Measurements from ENCODE around the gene OR8B4. TPM values are rescaled to one million over a fixed set of nuclear protein-coding genes. Genes with fewer than 3 reads are reported as not detected.

Gene OR8B4
- total and polyA plus RNA-seq, 2 experiments from 2014 or later: not detected

- TF ChIP-seq ETS1 (IDR thresholded peaks at IDR 0.05) (no peak), ZNF331 (CRISPR knock-in tag; IDR thresholded peaks at IDR 0.05; ENCODE audit: low read depth) (no peak), STAT1 (IDR thresholded peaks at IDR 0.05; ENCODE audit: unreplicated experiment) (no peak), JUNB (IDR thresholded peaks at IDR 0.05; ENCODE audit: unreplicated experiment) (no peak), POLR2AphosphoS5 (IDR thresholded peaks at IDR 0.05; ENCODE audit: low read depth) (no peak), EZH2 (IDR thresholded peaks at IDR 0.05; ENCODE audit: low read depth, unreplicated experiment) (no peak)
- TF ChIP-seq, protein P1, sequence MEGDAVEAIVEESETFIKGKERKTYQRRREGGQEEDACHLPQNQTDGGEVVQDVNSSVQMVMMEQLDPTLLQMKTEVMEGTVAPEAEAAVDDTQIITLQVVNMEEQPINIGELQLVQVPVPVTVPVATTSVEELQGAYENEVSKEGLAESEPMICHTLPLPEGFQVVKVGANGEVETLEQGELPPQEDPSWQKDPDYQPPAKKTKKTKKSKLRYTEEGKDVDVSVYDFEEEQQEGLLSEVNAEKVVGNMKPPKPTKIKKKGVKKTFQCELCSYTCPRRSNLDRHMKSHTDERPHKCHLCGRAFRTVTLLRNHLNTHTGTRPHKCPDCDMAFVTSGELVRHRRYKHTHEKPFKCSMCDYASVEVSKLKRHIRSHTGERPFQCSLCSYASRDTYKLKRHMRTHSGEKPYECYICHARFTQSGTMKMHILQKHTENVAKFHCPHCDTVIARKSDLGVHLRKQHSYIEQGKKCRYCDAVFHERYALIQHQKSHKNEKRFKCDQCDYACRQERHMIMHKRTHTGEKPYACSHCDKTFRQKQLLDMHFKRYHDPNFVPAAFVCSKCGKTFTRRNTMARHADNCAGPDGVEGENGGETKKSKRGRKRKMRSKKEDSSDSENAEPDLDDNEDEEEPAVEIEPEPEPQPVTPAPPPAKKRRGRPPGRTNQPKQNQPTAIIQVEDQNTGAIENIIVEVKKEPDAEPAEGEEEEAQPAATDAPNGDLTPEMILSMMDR (conservative IDR thresholded peaks at IDR 0.05; ENCODE audit: low read depth in 2 of 2): no peak
Observed at GRCh38 chr11:124380585-124380984, 44.1 kb downstream of the OR8B4 start (continued).

DNA sequence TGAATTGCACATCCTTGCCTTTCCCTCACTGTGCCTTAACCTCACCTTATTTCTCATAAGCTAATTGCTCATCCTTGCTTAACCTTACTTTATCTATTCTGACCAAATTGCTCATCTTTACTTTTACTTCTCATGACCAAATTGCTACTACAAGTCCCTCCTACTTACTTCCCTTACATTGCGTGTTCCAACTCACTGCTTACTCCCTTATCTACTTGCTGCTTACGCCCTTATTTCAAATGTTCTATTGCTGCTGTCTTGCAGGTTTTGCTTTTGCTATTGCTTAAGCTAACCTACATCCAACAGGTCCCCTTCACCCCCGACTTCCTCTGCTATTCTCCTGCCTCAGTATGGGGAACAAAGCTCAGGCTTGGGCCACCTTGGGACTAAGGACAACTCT, 48.4 kb downstream of the OR8B4 start:
- no peak overlapping the region for H3K27ac ChIP-seq (ENCODE audit: low read depth)
- DNase-seq (ENCODE audit: low spot score): no peak

More for the DNA sequence above, 48.4 kb downstream of the OR8B4 start:
- H3K27me3 ChIP-seq (ENCODE audit: insufficient read depth): no peaks in the 10 kb centered on the region
- Mint-ChIP-seq H3K4me3 (no peak overlapping the region), H3K27me3 (ENCODE audit: insufficient read depth, low read depth, poor library complexity) (no peaks in the 10 kb centered on the region), H3K9me3 (peaks cover 10% of the 10 kb centered on the region; the same call in 2 of the 3 replicates), H3K4me1 (no peaks in the 10 kb centered on the region), H3K36me3 (ENCODE audit: low read depth) (peaks cover 5% of the 10 kb centered on the region; the same call in 2 of the 3 replicates), H3K27ac (no peak overlapping the region)
- H2AFZ ChIP-seq: no peak overlapping the region
- H3K4me2 ChIP-seq: no peak overlapping the region
- H3K36me3 ChIP-seq (ENCODE audit: insufficient read depth): no peaks in the 10 kb centered on the region
- H3K4me1 ChIP-seq (ENCODE audit: insufficient read depth): no peaks in the 10 kb centered on the region
- no peaks in the 10 kb centered on the region for H4K20me1 ChIP-seq (replicated peaks; ENCODE audit: insufficient read depth)
- no peak for ATAC-seq
- H3F3A ChIP-seq (replicated peaks; ENCODE audit: low read depth): no peaks in the 10 kb centered on the region
- TF ChIP-seq, protein P1 (conservative IDR thresholded peaks at IDR 0.05; ENCODE audit: low read depth in 2 of 2): no peak
- TF ChIP-seq REST (IDR thresholded peaks at IDR 0.05; ENCODE audit: unreplicated experiment) (no peak), POLR2AphosphoS5 (IDR thresholded peaks at IDR 0.05; ENCODE audit: low read depth) (no peak)
- H3K9me2 ChIP-seq (ENCODE audit: insufficient read depth): no peaks in the 10 kb centered on the region; the same call in 1 of the 2 replicates
- H3K79me2 ChIP-seq (replicated peaks; ENCODE audit: insufficient read depth): no peaks in the 10 kb centered on the region
- H3K4me3 ChIP-seq: no peak overlapping the region

Other genes with a start within 250 kb of the OR8B4 start
- gene OR10D3, start 241.5 kb downstream of the OR8B4 start, total RNA-seq (2014; rRNA removed; shearing (Covaris generic)): not detected in 2 replicates
- not detected in 2 replicates for gene OR10D3, start 241.5 kb downstream of the OR8B4 start, polyA plus RNA-seq (2016; fragmentation: Nextera tagmentation; extraction: Ambion mirVana)
- not detected in 2 replicates for gene OR8G1, start 183.8 kb downstream of the OR8B4 start, total RNA-seq (2014; rRNA removed; shearing (Covaris generic))
- gene OR8G1, start 183.8 kb downstream of the OR8B4 start, polyA plus RNA-seq (2016; fragmentation: Nextera tagmentation; extraction: Ambion mirVana): not detected in 2 replicates
- gene OR8G5, start 168.5 kb downstream of the OR8B4 start, total RNA-seq (2014; rRNA removed; shearing (Covaris generic)): not detected in 2 replicates
- not detected in 2 replicates for gene OR8G5, start 168.5 kb downstream of the OR8B4 start, polyA plus RNA-seq (2016; fragmentation: Nextera tagmentation; extraction: Ambion mirVana)
- not detected in 2 replicates for gene OR8D1, start 110.9 kb downstream of the OR8B4 start, total RNA-seq (2014; rRNA removed; shearing (Covaris generic))
- not detected in 2 replicates for gene OR8D1, start 110.9 kb downstream of the OR8B4 start, polyA plus RNA-seq (2016; fragmentation: Nextera tagmentation; extraction: Ambion mirVana)
- gene OR8D2, start 104.7 kb downstream of the OR8B4 start, total RNA-seq (2014; rRNA removed; shearing (Covaris generic)): not detected in 2 replicates
- not detected in 2 replicates for gene OR8D2, start 104.7 kb downstream of the OR8B4 start, polyA plus RNA-seq (2016; fragmentation: Nextera tagmentation; extraction: Ambion mirVana)
- not detected in 2 replicates for gene OR8B2, start 40.4 kb downstream of the OR8B4 start, total RNA-seq (2014; rRNA removed; shearing (Covaris generic))
- gene OR8B2, start 40.4 kb downstream of the OR8B4 start, polyA plus RNA-seq (2016; fragmentation: Nextera tagmentation; extraction: Ambion mirVana): not detected in 2 replicates
- gene OR8B3, start 25.8 kb downstream of the OR8B4 start, total RNA-seq (2014; rRNA removed; shearing (Covaris generic)): not detected in 2 replicates
- not detected in 2 replicates for gene OR8B3, start 25.8 kb downstream of the OR8B4 start, polyA plus RNA-seq (2016; fragmentation: Nextera tagmentation; extraction: Ambion mirVana)
- gene OR8B8, start 20.8 kb upstream of the OR8B4 start, total RNA-seq (2014; rRNA removed; shearing (Covaris generic)): not detected in 2 replicates
- not detected in 2 replicates for gene OR8B8, start 20.8 kb upstream of the OR8B4 start, polyA plus RNA-seq (2016; fragmentation: Nextera tagmentation; extraction: Ambion mirVana)
- not detected in 2 replicates for gene OR8B12, start 118.8 kb upstream of the OR8B4 start, total RNA-seq (2014; rRNA removed; shearing (Covaris generic))
- gene OR8B12, start 118.8 kb upstream of the OR8B4 start, polyA plus RNA-seq (2016; fragmentation: Nextera tagmentation; extraction: Ambion mirVana): not detected in 2 replicates
- not detected in 2 replicates for gene OR8A1, start 145.1 kb upstream of the OR8B4 start, total RNA-seq (2014; rRNA removed; shearing (Covaris generic))
- gene OR8A1, start 145.1 kb upstream of the OR8B4 start, polyA plus RNA-seq (2016; fragmentation: Nextera tagmentation; extraction: Ambion mirVana): not detected in 2 replicates
- not detected in 2 replicates for gene PANX3, start 186.6 kb upstream of the OR8B4 start, total RNA-seq (2014; rRNA removed; shearing (Covaris generic))
- not detected in 2 replicates for gene PANX3, start 186.6 kb upstream of the OR8B4 start, polyA plus RNA-seq (2016; fragmentation: Nextera tagmentation; extraction: Ambion mirVana)
- gene TBRG1, start 198.0 kb upstream of the OR8B4 start, total RNA-seq (2014; rRNA removed; shearing (Covaris generic)): 20.7 and 24.8 TPM in 2 replicates
- gene TBRG1, start 198.0 kb upstream of the OR8B4 start, polyA plus RNA-seq (2016; fragmentation: Nextera tagmentation; extraction: Ambion mirVana): 56.5 and 56.6 TPM in 2 replicates
- gene SIAE, start 248.9 kb upstream of the OR8B4 start, total RNA-seq (2014; rRNA removed; shearing (Covaris generic)): 1.5 and 1.7 TPM in 2 replicates
- gene SIAE, start 248.9 kb upstream of the OR8B4 start, polyA plus RNA-seq (2016; fragmentation: Nextera tagmentation; extraction: Ambion mirVana): 0.85 and 1.1 TPM in 2 replicates
- 3.2 and 7.4 TPM in 2 replicates for gene SPA17, start 249.0 kb upstream of the OR8B4 start, total RNA-seq (2014; rRNA removed; shearing (Covaris generic))
- gene SPA17, start 249.0 kb upstream of the OR8B4 start, polyA plus RNA-seq (2016; fragmentation: Nextera tagmentation; extraction: Ambion mirVana): 14.9 and 18.6 TPM in 2 replicates